ENCODE data around the gene PPP2R2C. TPM values are rescaled to one million over a fixed set of nuclear protein-coding genes. Genes with fewer than 3 reads are reported as not detected.

PPP2R2C gene
- total RNA-seq, 2 donors from 2014 or later, result 8.0 to 10.4 TPM

- Histone ChIP-seq H3K4me3 (no peak overlapping the region), H3K27me3 (replicated peaks; ENCODE audit: insufficient read depth) (no peaks in the 10 kb centered on the region), H3K27ac (no peak overlapping the region), H3K36me3 (no peaks in the 10 kb centered on the region), H3K9me3 (no peaks in the 10 kb centered on the region), H3K4me1 (replicated peaks) (no peaks in the 10 kb centered on the region)
- WGBS, result 77% methylated on average over 11 of the region's 11 CpGs
- intact Hi-C loops (cut with DNase I), result no loop called here
- DNase-seq (ENCODE audit: low spot score), result no peak
- TF ChIP-seq POLR2AphosphoS5 (IDR thresholded peaks at IDR 0.05), result no peak
Measured at GRCh38 chr4:6463311-6464289, 8.8 kb downstream of the PPP2R2C start.

- H3K9me3 ChIP-seq, result no peaks in the 10 kb centered on the region
- no peaks in the 10 kb centered on the region for H3K36me3 ChIP-seq
- TF ChIP-seq CTCF (IDR thresholded peaks at IDR 0.05) (no peak), POLR2AphosphoS5 (IDR thresholded peaks at IDR 0.05) (no peak), POLR2A (IDR thresholded peaks at IDR 0.05) (no peak)
- H3K27me3 ChIP-seq (replicated peaks; ENCODE audit: insufficient read depth), result no peaks in the 10 kb centered on the region
- no peaks in the 10 kb centered on the region for H3K4me1 ChIP-seq (replicated peaks)
- WGBS, result 92% methylated on average over 7 of the region's 9 CpGs
- no peak for DNase-seq (ENCODE audit: low spot score)
- no peak overlapping the region for H3K4me3 ChIP-seq
- no peak overlapping the region for H3K27ac ChIP-seq
- intact Hi-C loops (cut with DNase I), result no loop called here
Measured at GRCh38 chr4:6461301-6462165, 10.9 kb downstream of the PPP2R2C start.

- intact Hi-C loops (cut with DNase I), result no loop called here
- H3K4me1 ChIP-seq (replicated peaks), result no peaks in the 10 kb centered on the region
- H3K36me3 ChIP-seq, result no peaks in the 10 kb centered on the region
- H3K4me3 ChIP-seq, result no peak overlapping the region
- no peak for DNase-seq (ENCODE audit: low spot score)
- H3K27me3 ChIP-seq (replicated peaks; ENCODE audit: insufficient read depth), result no peaks in the 10 kb centered on the region
- H3K9me3 ChIP-seq, result no peaks in the 10 kb centered on the region
- no peak for TF ChIP-seq POLR2AphosphoS5 (IDR thresholded peaks at IDR 0.05)
- 72% methylated on average over 9 of the region's 9 CpGs for WGBS
- H3K27ac ChIP-seq, result no peak overlapping the region
Measured at GRCh38 chr4:6460876-6461275, 11.5 kb downstream of the PPP2R2C start.

- DNase-seq (ENCODE audit: low spot score), result no peak
- intact Hi-C loops (cut with DNase I), result no loop called here
- 72% methylated on average over 2 of the region's 2 CpGs for WGBS
- no peaks in the 10 kb centered on the region for H3K9me3 ChIP-seq
- no peak overlapping the region for H3K4me3 ChIP-seq
- no peaks in the 10 kb centered on the region for H3K4me1 ChIP-seq (replicated peaks)
- no peak for TF ChIP-seq CTCF (IDR thresholded peaks at IDR 0.05)
- no peak for TF ChIP-seq POLR2AphosphoS5 (IDR thresholded peaks at IDR 0.05)
- no peak for TF ChIP-seq POLR2A (IDR thresholded peaks at IDR 0.05)
- no peak overlapping the region for H3K27ac ChIP-seq
- H3K27me3 ChIP-seq (replicated peaks; ENCODE audit: insufficient read depth), result no peaks in the 10 kb centered on the region
- no peaks in the 10 kb centered on the region for H3K36me3 ChIP-seq
Measured at GRCh38 chr4:6458528-6458927, 13.9 kb downstream of the PPP2R2C start.

GRCh38 chr4:6456450-6456849 is 16.0 kb downstream of the PPP2R2C start:
- H3K4me3 ChIP-seq, result no peak overlapping the region
- TF ChIP-seq POLR2AphosphoS5 (IDR thresholded peaks at IDR 0.05) (no peak), CTCF (IDR thresholded peaks at IDR 0.05) (no peak), POLR2A (IDR thresholded peaks at IDR 0.05) (no peak)

More at GRCh38 chr4:6456450-6456849, 16.0 kb downstream of the PPP2R2C start:
- no peaks in the 10 kb centered on the region for H3K36me3 ChIP-seq
- no peak overlapping the region for H3K27ac ChIP-seq
- DNase-seq (ENCODE audit: low spot score), result no peak
- no peaks in the 10 kb centered on the region for H3K4me1 ChIP-seq (replicated peaks)
- no peaks in the 10 kb centered on the region for H3K27me3 ChIP-seq (replicated peaks; ENCODE audit: insufficient read depth)
- H3K9me3 ChIP-seq, result no peaks in the 10 kb centered on the region
- WGBS, result 70% methylated on average over 11 of the region's 11 CpGs
- intact Hi-C loops (cut with DNase I), result no loop called here

Measured in prostate gland (tissue), 2 donors.